Activated gamma-delta T cell treated with anti-CD3 and anti-CD28 coated beads, Interleukin-2, amount 50 U/mL, for 16 hours (primary cell): Measurements from ENCODE around the gene BAG5.

Experiments used
- DNase-seq: peaks from one replicate; pipeline ENCODE4 v3.0.0-alpha.2; 2020; ENCODE audit warnings: low read depth

The BAG5 gene

GRCh38 chr14:103508521-103509329, 53.7 kb downstream of the BAG5 start:
- no peak for DNase-seq

GRCh38 chr14:103507751-103508150, 54.7 kb downstream of the BAG5 start:
- no peak for DNase-seq
